ENCODE data around the gene CLK3. TPM values are rescaled to one million over a fixed set of nuclear protein-coding genes. Genes with fewer than 3 reads are reported as not detected.

CLK3 gene
- total RNA-seq, 2 experiments from 2014 or later, result 86.5 to 109 TPM

DNA sequence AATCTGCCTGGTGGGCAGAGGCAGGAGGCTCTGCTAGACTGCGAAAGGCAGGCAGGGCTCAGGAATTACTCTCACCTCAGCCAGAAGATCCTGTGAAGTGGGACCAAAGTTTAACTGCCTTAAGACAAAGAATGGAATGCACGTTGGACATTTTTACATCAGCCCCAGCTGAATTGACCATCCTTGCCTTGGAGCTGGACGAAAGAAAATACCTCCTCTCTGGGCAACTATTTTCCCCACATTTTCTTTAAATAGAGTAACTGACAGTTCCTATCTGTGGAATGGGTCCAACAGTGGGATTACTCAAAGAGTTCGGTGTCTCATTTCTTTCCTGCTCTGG, 45.9 kb upstream of the CLK3 start:
- no peak for DNase-seq (ENCODE audit: low spot score)
- no TSS peak for BruUV-seq (replicated peaks)
- H3K36me3 ChIP-seq (ENCODE audit: insufficient read depth, low read length), result no peaks in the 10 kb centered on the region
- no peak for TF ChIP-seq EZH2phosphoT487 (IDR thresholded peaks at IDR 0.05; ENCODE audit: borderline replicate concordance, low read depth, low read length)
- TF ChIP-seq, protein P1, sequence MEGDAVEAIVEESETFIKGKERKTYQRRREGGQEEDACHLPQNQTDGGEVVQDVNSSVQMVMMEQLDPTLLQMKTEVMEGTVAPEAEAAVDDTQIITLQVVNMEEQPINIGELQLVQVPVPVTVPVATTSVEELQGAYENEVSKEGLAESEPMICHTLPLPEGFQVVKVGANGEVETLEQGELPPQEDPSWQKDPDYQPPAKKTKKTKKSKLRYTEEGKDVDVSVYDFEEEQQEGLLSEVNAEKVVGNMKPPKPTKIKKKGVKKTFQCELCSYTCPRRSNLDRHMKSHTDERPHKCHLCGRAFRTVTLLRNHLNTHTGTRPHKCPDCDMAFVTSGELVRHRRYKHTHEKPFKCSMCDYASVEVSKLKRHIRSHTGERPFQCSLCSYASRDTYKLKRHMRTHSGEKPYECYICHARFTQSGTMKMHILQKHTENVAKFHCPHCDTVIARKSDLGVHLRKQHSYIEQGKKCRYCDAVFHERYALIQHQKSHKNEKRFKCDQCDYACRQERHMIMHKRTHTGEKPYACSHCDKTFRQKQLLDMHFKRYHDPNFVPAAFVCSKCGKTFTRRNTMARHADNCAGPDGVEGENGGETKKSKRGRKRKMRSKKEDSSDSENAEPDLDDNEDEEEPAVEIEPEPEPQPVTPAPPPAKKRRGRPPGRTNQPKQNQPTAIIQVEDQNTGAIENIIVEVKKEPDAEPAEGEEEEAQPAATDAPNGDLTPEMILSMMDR (conservative IDR thresholded peaks at IDR 0.05; ENCODE audit: low read length), result no peak
- H3K9me3 ChIP-seq (ENCODE audit: low read length), result no peaks in the 10 kb centered on the region
- intact Hi-C loops (cut with micrococcal nuclease; ENCODE audit: unreplicated experiment), result no loop called here
- ChIA-PET CTCF (ENCODE audit: unreplicated experiment) (no interaction called here), POLR2A (interaction anchor here (0.6 kb wide), 1 partner anchor 36 kb away, joined by 5 read pairs; no protein-coding TSS in a partner anchor)
- H3K4me2 ChIP-seq (ENCODE audit: low read length), result no peak overlapping the region
- H4K20me1 ChIP-seq (ENCODE audit: insufficient read depth, low read length), result no peaks in the 10 kb centered on the region; the same call in 1 of the 2 replicates
- no peak overlapping the region for H3K27ac ChIP-seq (ENCODE audit: low read depth, low read length, poor library complexity, severe bottlenecking)
- H3K4me3 ChIP-seq (ENCODE audit: low read depth, low read length, poor library complexity, severe bottlenecking), result no peak overlapping the region
- no peak overlapping the region for H2AFZ ChIP-seq (ENCODE audit: low read length)
- H3K9me2 ChIP-seq (ENCODE audit: insufficient read depth, low read length), result no peaks in the 10 kb centered on the region
- H3K4me1 ChIP-seq (ENCODE audit: insufficient read depth, low read length, poor library complexity, severe bottlenecking), result no peaks in the 10 kb centered on the region
- no peaks in the 10 kb centered on the region for H3K79me2 ChIP-seq (ENCODE audit: insufficient read depth, low read depth, low read length)

DNA sequence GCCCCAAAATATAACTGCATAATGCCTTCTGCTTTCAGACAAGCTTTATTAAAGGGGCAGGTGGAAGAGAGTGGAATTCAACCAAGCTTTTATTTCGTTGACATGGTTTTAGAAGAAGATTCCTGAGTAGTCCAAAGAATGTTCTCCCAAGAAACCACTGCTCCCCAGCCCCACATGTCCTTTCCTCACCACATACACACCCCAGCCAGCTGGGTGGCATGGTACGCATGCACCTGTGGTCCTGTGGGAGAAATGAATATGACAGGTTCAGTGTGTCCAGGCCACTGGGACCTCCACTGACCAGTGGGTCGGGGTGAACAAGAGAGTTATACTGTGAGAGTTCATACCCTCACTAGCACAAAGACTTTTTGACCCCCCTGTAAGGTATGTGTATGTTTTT, 44.4 kb upstream of the CLK3 start:
- H3K9me2 ChIP-seq (ENCODE audit: insufficient read depth, low read length), result no peaks in the 10 kb centered on the region
- no peak overlapping the region for H3K4me2 ChIP-seq (ENCODE audit: low read length)
- no peaks in the 10 kb centered on the region for H3K4me1 ChIP-seq (ENCODE audit: insufficient read depth, low read length, poor library complexity, severe bottlenecking)
- intact Hi-C loops (cut with micrococcal nuclease; ENCODE audit: unreplicated experiment), result no loop called here
- CTCF ChIA-PET (ENCODE audit: unreplicated experiment), result no interaction called here
- no peaks in the 10 kb centered on the region for H3K79me2 ChIP-seq (ENCODE audit: insufficient read depth, low read depth, low read length)
- no peaks in the 10 kb centered on the region for H3K36me3 ChIP-seq (ENCODE audit: insufficient read depth, low read length)
- no peak overlapping the region for H3K27ac ChIP-seq (ENCODE audit: low read depth, low read length, poor library complexity, severe bottlenecking)
- H3K4me3 ChIP-seq (ENCODE audit: low read depth, low read length, poor library complexity, severe bottlenecking), result no peak overlapping the region
- no TSS peak for BruUV-seq (replicated peaks)
- H3K9me3 ChIP-seq (ENCODE audit: low read length), result no peaks in the 10 kb centered on the region
- no peak for DNase-seq (ENCODE audit: low spot score)
- no peak for TF ChIP-seq EZH2phosphoT487 (IDR thresholded peaks at IDR 0.05; ENCODE audit: borderline replicate concordance, low read depth, low read length)
- TF ChIP-seq, protein P1 (conservative IDR thresholded peaks at IDR 0.05; ENCODE audit: low read length), result no peak
- no peak overlapping the region for H2AFZ ChIP-seq (ENCODE audit: low read length)
- POLR2A ChIA-PET, result interaction anchor here (0.7 kb wide), 1 partner anchor 20 kb away, joined by 3 read pairs; no protein-coding TSS in a partner anchor
- no peaks in the 10 kb centered on the region; the same call in 1 of the 2 replicates for H4K20me1 ChIP-seq (ENCODE audit: insufficient read depth, low read length)

- no peak overlapping the region for H3K27ac ChIP-seq (ENCODE audit: low read depth, low read length, poor library complexity, severe bottlenecking)
- H3K4me2 ChIP-seq (ENCODE audit: low read length), result no peak overlapping the region
- no peaks in the 10 kb centered on the region for H3K9me2 ChIP-seq (ENCODE audit: insufficient read depth, low read length)
- intact Hi-C loops (cut with micrococcal nuclease; ENCODE audit: unreplicated experiment), result no loop called here
- POLR2A ChIA-PET, result no interaction called here
- TF ChIP-seq, protein P1 (conservative IDR thresholded peaks at IDR 0.05; ENCODE audit: low read length), result no peak
- no peak for TF ChIP-seq EZH2phosphoT487 (IDR thresholded peaks at IDR 0.05; ENCODE audit: borderline replicate concordance, low read depth, low read length)
- no peak overlapping the region for H2AFZ ChIP-seq (ENCODE audit: low read length)
- no peaks in the 10 kb centered on the region for H3K4me1 ChIP-seq (ENCODE audit: insufficient read depth, low read length, poor library complexity, severe bottlenecking)
- H3K36me3 ChIP-seq (ENCODE audit: insufficient read depth, low read length), result no peaks in the 10 kb centered on the region
- H3K79me2 ChIP-seq (ENCODE audit: insufficient read depth, low read depth, low read length), result no peaks in the 10 kb centered on the region
- H4K20me1 ChIP-seq (ENCODE audit: insufficient read depth, low read length), result no peaks in the 10 kb centered on the region
- no TSS peak for BruUV-seq (replicated peaks)
- no peak for DNase-seq (ENCODE audit: low spot score)
- no peak overlapping the region for H3K4me3 ChIP-seq (ENCODE audit: low read depth, low read length, poor library complexity, severe bottlenecking)
- CTCF ChIA-PET (ENCODE audit: unreplicated experiment), result no interaction called here
- no peaks in the 10 kb centered on the region for H3K9me3 ChIP-seq (ENCODE audit: low read length)
These were observed 41.6 kb upstream of the CLK3 start for GRCh38 chr15:74573987-74574386.

All from OCI-LY7 (cell line).